Effector CD4-positive, alpha-beta T cell (primary cell): ENCODE results near the gene AGPS.
"Not testable (repeated sequence)": the region's sequence is repeated elsewhere in the genome, so short reads cannot be mapped to it uniquely, and the experiment has no call there.

Experiments used
- DNase-seq: peaks from one replicate; pipeline ENCODE4 v3.0.0-alpha.2; 2020

The AGPS gene

DNA sequence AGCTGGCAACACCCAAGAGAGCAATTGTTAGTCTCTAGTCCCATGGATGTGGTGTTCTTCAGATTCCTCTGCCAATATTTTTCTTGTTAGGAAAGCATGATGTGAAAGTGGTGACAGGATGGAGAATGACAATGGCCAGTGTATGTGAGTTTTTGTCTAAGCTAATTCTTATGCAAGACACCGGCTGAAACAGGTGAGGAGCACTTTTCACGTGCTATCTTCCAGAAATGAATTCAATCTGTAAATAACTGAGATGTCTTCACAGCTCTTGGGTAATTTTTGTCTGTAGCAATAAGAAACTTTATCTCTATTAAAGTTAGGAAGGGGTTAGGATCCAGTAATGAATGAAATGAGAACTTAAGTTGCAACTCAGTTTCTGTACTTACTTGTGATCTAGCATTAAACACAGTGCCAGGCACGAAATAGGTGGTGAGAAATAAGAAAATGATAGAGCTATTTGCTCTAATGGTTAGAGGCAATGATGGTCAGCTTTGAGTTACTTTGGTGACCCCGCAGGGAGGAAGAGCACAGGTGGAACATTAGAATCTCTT is 676 bp upstream of the AGPS start:
- no peak for DNase-seq

DNA sequence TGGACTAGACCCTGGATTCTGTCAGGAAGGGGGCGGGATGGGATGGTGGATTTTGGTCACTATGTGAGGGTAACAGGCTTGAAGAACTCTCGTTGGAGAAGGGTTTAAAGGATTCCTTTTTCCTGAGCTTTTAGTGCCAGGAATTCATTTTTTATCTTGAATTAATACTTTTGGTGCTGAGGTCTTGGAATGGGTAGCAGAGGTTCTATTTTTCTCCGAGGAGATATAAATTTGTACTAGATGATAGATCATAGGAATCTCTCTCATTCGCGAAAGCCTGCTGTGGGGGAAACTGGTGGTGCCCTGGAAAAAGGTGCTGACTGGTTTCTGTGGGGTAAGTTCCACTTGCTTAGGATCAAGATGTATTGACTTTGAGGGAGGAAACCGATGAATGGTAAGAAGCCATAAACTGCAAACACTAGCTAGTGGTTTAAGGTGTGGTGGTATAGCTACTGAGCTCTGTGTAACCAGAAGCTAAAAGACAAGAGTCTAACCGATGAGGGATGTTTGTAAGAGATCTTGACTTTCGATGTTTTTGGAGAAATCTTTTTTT is 706 bp downstream of the AGPS start:
- DNase-seq, result no peak

DNA sequence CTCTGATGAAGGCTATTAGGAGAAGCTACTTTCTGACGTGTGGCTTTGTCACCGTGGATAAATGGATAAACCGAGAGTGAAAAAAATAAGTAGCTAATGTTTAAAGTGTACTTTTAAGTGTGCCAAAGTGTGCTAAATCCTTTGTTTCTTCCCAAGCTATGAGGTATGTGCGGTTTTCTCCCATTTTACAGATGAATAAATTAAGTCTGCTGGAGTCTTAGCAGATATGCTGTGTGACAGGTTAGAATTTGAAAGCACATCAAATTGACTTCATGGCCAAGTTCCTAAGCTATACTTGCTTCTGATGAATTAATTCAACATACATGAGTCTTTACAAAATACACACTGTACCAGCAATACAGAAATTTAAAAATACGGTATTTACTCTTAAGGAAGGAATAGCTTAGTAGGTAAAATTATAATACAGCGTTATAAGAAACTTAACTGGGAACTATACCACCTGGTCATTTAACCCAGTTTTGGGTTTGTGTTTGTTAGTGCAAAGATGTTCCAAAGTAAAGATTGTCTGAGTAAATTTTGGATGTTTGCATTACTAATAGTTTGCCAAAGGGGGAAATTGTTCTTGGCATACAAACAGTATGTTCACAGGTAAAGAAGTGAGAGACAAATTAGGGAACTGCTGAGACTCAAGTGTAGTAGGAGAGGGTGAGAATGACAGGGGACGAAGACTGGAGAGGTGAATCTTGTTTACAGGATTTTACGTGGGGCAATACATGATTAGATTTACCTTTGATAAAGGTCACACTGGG is 1.4 kb downstream of the AGPS start:
- DNase-seq, result no peak

DNA sequence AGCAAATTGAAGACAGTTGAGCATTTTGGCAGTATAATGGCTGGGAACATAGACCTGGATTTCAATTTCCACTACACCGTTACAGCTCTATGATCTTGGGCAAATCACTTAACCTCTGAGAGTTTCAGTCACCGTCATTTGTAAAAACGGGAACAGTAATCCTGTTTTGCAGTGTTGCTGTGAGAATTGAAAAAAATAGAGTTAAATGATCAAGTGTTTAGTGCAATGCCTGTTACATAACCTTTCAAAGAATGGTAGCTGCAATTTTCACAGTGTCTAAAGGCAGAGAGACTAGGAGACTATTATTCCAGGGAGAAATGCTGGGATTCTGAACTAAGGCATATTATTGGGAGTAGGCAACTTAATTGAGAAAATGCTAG is 2.0 kb downstream of the AGPS start:
- no peak for DNase-seq

DNA sequence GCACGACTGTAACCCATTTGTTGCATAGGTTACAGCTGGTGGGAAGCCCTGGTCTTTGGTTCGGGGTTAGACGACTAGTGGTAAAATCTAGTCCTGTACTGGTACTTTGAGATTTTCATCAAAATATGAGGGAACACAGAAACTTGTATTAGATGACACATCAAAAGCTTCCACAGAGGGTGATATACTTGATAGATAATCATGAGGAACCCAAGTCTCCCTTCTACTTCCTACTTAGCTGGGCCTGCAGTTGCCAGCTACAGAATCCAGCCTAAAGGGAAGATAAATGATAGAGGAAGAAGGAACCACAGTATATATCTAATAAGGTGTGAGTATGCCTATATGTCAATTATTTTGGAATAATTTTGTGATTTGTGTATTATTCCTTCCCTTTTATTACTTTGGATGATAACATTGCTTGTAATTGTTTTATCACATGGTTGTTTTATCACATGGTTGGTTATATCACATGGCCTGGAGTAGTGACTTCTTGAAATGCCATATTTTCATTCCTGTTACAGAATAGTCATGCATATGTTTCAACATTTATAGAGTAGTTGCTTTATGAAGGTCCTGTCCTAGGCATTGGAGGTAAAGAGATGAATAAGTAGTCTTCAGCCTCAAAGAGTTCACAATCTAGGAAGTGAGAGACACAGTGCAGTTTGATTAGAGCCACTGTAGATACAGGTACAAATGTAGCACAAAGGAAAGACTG is 2.9 kb downstream of the AGPS start:
- DNase-seq, result no peak

DNA sequence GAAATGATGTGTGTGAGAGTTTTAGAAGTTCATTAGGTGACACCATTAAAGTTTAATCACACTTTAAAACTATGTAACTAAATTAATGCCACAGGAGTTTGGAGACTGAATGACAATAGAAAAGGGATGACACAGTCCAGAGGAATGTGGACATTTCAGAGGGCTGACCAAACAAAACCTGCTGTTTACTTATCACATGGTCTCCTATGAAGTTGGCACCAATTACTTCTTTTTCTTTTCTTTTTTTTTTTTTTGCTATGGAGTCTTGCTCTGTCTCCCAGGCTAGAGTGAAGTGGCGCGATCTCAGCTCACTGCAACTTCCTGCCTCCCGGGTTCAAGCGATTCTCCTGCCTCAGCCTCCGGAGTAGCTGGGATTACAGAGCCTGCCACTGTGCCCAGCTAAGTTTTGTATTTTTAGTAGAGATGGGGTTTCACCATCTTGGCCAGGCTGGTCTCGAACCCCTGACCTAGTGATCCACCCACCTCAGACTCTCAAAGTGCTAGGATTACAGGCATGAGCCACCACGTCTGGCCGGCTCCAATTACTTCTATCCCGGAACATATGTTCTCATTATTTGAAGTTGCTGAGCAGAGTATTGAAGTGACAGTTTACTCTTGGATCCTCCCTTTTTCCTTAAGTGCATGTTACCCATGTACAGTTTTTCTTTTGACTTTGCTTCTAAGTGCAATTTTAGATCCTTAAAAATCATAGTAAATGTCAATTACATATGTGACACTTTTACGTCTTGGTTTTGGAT is 4.3 kb downstream of the AGPS start:
- DNase-seq, result no peak

DNA sequence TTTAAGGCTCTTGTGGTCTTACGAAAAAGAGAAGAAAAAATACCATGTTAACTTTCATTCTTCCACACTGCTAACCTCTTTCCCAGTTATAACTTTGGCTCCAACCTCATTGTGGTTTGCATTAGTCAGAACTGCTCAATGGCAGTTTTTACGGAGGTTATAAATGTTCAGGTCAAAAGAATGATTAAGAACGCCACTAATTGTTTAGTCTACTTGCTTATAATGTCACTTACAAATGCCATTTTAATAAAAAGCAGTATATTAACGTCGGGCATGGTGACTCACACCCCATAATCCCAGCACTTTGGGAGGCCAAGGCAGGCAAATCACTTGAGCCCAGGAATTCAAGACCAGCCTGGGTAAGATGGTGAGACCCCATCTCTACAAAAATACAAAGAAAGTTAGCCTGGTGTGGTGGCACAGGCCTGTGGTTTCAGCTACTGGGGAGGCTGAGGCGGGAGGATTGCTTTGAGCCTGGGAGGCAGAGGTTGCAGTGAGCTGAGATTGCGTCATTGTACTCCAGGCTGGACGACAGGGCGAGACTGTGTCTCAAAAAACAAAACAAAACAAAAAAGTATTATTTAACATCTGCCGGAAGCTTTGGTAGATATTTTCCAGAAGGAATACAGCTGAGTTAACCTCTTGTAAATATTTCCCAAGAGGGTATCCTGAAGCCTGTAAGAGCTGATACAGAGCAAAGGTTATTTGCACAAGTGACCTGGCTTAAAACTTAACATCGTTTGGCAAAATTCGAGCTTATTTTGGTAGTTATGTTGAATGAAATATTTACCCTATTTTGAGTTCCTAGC is 5.1 kb downstream of the AGPS start:
- no peak for DNase-seq

DNA sequence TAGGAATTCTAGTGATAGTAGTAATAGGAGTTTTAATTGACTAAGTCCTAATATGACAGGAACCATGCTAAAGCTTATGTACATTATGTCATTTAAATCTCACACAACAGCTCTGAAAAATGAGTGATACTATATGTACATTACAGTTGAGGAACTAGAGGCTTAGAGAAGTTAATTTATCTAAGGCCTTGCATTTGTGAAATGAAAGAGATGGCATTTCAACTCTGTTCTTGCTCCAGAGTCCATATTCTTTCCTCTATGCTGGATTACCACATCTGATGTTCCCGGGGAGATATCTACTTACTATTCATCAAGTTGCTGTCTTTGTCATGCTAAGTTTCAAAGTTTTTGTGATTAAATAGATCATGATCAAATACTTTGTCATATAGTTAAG is 5.7 kb downstream of the AGPS start:
- no peak for DNase-seq

DNA sequence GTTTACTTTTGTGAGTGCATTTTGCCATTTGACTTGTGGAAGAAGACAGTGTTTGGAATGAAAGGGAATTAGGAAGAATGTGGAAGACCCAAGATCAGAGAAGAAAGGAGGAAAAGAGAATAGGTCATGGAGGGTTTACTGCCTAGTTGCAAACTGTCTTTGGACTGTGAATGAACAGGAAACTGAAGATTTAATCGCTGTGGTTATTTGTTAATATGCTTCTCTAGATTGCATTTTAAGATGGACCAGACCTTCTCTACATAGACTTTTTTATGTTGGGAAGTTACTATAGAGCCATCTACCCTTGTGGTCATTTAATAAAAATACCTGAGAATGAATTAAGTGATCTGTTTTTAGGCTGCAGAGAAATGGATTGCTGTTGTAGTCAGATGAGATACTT is 6.2 kb downstream of the AGPS start:
- no peak for DNase-seq

DNA sequence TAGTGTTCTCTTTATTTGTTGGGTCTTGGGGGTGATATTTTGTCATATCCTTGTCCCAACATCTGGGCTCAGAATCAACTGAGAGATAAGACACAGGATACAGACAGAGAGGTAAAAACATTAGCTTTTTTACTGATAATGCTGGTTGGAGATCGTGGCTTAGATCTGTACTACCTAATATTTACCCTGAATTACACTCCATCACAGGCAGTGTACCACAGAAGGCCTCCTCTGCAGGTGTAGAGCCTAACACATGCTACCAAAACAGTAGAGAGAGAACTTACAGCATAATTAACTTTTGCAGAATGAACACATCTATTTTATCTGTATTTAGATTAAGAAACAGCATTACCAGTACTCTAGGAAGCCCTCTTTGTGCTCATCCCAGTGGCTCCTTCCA is 6.8 kb downstream of the AGPS start:
- no peak for DNase-seq

DNA sequence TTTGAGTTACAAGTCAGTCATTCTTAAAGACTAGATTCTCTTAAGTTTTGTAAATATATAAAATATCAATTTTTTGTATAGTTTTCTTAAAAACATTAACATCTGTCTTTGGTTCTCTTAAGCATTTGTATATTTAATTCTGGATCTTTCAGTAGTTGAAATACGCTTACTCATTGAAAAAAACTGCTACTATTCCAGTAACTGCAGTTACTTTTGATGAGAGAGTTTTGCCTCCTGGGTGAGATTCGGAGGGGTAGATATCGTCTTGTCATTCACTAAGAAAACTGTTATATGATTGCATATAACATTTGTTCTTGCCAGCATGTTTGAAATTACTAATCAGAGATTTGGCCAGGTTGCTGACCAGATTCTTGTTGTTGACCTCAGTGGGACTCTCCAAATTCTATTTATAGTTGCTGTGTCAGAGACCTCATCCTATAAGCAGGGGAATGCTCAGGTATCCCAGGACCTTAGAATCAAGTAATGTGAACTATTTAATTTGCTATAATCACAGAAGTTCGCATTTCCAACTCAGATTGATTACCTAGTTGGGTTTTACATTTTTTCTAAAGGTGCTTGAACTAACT is 7.9 kb downstream of the AGPS start:
- no peak for DNase-seq

DNA sequence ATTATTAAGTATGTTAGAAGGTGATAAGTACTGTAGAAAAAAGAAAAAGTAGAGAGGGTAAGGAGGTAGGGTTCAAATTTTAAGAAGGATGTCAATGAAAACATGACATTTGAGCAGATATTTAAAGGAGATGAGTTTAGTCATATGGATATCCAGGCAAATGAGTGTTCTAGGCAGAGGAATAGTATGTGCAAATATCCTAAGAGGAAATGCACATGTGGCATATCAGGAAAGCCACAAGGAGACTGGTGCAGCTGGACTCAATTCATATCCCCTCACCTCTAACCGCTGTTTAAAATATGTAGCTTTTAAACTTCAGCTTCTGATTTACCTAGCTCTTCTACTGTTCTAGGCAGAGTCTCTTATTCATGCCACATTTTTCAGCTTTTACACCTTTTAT is 9.5 kb downstream of the AGPS start:
- DNase-seq, result no peak

DNA sequence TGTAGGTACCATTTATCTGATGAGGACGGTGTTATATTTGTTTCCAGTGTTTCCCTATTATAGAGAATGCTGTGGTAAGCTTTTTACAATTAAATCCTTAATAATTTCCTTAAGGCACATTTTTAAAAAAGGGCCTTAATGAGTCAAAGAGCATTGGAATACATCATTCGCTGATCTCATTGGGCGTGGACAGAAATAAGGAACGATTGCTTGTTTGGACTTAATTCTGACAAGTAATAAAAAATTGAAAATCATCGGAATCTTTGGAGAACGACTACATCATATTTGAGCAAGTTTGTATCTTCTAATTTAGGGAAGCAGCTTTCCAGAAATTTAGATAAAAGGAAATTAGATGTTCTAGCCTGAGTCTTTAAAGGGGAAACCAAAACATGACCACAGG is 11.3 kb downstream of the AGPS start:
- no peak for DNase-seq

DNA sequence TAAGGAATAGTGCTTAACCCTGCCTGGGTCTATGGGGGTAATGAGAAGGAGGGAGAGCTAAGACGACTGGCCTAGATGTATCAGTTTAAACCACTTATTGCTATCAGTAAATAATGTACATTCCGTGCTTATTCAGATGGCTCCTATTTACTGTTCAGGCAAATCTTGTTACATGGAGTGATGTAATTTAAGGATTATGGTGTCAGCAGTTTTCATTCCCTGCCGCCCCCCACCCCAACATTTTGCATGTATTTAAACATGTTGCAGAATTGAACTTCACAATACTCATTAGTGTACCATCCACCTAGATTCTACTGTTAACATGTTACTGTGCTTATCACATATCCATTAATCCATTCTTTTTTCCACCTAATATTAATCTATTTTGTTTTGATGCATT is 11.7 kb downstream of the AGPS start:
- DNase-seq, result no peak

DNA sequence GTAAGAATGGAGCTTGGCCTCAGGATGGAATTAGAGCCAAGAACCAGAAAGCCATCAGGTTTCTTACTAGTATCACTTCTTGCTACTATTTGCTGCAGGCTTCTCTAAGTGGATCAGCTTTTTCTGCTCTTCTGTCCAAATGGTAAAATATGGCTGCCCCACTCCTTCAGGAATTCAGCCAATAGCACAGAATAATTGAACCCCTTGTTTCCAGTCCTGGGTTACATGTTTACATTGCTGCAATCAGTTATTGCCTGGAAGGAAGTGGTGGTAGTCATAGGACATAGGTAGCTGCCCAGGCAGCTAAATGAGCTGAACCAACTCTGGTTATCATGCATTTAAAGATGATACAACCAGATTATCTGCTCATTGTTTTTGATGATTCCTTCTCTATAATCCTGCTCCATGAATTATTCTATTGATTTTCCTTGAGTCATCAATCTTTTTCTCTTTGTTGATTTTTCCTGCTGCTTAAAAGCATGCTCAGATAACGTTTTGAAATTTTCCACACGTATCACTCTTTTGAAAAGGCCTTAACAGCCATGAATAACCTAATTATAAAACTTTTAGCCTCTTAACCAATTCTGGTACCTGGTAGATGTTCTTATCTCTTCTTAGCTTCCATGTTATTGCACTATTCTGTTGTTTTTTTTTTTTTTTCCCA is 12.6 kb downstream of the AGPS start:
- no peak for DNase-seq

DNA sequence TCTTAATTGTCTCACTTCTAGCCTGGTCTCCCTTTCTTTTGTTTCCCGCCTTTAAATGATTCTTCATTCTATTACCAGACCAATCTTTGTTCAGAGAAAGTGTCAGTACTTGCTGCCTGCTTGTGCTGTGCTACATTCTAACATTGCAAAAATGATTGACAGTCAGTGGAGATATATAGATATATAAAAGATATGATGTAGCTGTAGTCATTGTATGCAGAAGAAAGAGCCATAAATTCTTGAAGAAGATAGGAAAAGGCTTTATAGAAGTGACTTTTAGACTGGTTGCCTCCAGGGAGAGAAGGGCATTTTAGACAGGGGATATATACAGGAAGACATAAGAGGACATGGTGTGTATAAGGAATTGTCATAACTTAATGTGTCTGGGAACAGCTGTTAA is 13.6 kb downstream of the AGPS start:
- no peak for DNase-seq

DNA sequence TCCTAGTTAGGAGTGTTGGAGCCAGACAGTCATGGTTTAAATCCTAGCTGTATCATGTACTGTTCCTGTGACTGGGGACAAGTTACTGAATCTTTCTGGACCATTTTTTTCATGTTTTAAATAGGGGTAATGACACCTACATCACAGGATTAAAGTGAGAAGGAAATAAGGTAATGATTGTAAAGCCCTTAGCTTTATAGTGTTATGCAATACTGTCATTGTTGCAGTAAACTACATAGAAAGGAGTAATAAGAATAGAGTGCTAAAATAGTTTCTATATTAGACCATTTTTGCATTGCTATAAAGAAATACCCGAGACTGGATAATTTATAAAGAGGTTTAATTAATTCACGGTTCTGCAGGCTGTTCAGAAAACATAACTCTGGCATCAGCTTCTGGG is 14.5 kb downstream of the AGPS start:
- DNase-seq, result no peak

DNA sequence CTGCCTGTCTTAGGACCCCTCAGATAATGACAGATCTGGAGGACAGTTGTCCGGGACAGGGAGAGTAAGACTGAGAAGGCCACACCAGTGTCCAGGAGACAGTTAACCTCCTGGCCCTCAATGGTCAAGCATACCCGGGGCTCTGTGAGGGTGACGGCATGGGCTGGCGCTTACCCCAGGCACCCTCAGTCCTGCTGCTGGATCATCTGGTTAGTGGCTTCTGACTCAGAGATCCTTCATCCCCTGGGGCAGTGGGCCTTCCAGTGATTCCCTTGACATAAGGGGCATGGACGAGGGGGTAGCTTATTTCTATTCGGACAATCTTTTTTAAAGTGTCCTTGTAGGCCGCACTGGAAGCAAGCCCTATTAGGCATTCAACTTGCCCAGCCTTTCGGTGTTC is 18.1 kb downstream of the AGPS start:
- not testable (repeated sequence) for DNase-seq

DNA sequence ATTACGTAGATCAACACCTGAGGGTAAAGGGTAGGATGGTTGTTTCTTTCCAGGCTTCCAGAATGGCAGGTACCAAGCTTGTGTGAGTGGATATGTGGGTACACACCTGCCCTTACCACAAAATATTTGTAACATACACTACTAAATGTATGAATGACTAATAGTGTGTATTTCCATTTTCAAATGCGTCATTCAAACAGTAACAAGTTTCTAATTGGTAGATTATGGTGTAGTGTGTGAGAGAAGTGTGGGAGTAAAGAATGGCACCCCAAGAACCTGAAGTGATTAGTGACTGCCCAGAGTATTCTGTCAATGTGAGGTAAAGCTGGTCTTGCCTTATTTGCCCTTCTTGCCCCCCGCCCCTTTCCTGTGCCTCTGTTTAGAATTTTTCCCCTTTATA is 21.1 kb downstream of the AGPS start:
- no peak for DNase-seq

DNA sequence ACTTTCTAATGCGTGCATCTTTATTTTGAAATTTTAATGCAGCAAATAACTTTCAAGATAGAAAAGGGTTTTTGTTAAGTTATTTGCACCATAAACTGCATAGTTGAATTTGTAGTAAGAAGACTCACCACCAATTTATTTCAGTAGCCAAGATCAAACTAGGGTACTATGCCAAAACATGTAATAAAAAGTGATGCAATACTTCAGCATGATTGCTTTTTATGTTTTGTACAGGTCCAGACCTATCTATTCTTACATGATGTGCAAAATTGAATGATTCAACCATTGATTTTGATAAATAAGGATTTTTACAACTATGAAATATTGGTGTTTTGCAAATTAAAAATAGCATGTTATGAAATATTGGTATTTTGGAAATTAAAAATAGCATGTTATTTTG is 26.7 kb downstream of the AGPS start:
- DNase-seq, result no peak

DNA sequence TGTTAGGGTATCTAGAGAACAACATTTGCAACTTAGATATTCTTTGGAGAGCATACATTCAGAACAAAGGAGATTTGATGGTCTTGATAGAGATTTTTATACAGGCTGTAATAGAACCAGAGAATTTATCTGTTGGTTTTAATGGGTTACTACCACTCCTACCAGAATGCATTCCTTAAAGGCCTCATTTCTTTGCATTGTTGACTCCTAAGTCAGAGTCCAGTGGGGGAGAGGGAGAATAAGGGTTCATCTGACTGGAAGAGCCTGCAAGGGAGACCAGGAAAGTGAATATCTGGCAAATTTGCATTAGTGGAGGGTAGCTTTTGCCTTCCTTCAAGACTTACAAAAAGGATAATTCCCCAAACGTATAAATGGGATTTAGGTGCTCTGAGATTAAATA is 29.7 kb downstream of the AGPS start:
- DNase-seq, result no peak

DNA sequence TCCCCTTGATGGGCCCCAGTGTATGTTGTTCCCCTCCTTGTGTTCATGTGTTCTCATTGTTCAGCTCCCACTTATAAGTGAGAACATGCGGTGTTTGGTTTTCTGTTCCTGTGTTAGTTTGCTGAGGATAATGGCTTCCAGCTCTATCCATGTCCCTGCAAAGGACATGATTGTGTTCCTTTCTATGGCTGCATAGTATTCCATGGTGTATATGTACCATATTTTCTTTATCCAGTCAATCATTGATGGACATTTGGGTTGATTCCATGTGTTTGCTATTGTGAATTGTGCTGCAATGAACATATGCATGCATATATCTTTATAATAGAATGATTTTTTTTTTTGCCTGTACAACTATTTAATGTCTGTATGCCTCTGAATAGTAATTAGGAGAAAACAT is 31.5 kb downstream of the AGPS start:
- DNase-seq, result not testable (repeated sequence)
